Left ventricle myocardium inferior (tissue), 1 donor: ENCODE data around the gene METRNL. TPM values are rescaled to one million over a fixed set of nuclear protein-coding genes. Genes with fewer than 3 reads are reported as not detected.

Source experiments
- DNase-seq: peaks from one replicate; pipeline ENCODE4 v3.0.0-alpha.2; 2020
- H3K27ac ChIP-seq: fragments of 200-600 bp; replicated peaks from 2 replicates; pipeline ENCODE4 v1.8.0; 2021
- H3K27me3 ChIP-seq: fragments of 200-600 bp; 2 replicates; pipeline ENCODE4 v1.8.0; 2021; ENCODE audit warnings: low read depth
- H3K36me3 ChIP-seq: fragments of 200-600 bp; 2 replicates; pipeline ENCODE4 v1.8.0; 2021
- H3K4me1 ChIP-seq: fragments of 200-600 bp; 2 replicates; pipeline ENCODE4 v1.8.0; 2021
- H3K4me3 ChIP-seq: fragments of 200-600 bp; 2 replicates; pipeline ENCODE4 v1.8.0; 2021; ENCODE audit warnings: mild to moderate bottlenecking, moderate library complexity
- H3K9me3 ChIP-seq: fragments of 200-600 bp; replicated peaks from 2 replicates; pipeline ENCODE4 v1.8.0; 2021
- CTCF ChIP-seq: fragments of 200-600 bp; IDR thresholded peaks from 2 replicates; pipeline ENCODE4 v1.8.0; 2021; ENCODE audit warnings: antibody characterized with exemption, mild to moderate bottlenecking, borderline replicate concordance
- intact Hi-C: fragments of 100-400 bp; cut with micrococcal nuclease; formaldehyde crosslinking; loops from one replicate; pipeline ENCODE4 v1.11.0; 2022
- total RNA-seq: library from RNA; stranded (reverse); fragmentation: NEBNext Ultra II Directional; extraction: Animal tissue kit (Norgen Biotek cat#: 25700); gene quantifications from one replicate; pipeline ENCODE4 v1.2.1, GENCODE V29; 2021
- donor health status: DM: no; HTN: yes; CAD: no; lungs with severe emphysema.

METRNL gene
- total RNA-seq, 1 donor from 2014 or later: 75.2 TPM

- Histone ChIP-seq H3K4me3 (no peak overlapping the region), H3K4me1 (peaks cover 55% of the 10 kb centered on the region), H3K36me3 (peaks cover 6% of the 10 kb centered on the region), H3K27ac (peak overlapping the region; percentile 63), H3K9me3 (no peaks in the 10 kb centered on the region), H3K27me3 (peaks cover 24% of the 10 kb centered on the region)
- intact Hi-C loops: no loop called here
- no peak for TF ChIP-seq CTCF
- DNase-seq: no peak
These were observed 21.5 kb downstream of the METRNL start for GRCh38 chr17:83100853-83101391.

DNA sequence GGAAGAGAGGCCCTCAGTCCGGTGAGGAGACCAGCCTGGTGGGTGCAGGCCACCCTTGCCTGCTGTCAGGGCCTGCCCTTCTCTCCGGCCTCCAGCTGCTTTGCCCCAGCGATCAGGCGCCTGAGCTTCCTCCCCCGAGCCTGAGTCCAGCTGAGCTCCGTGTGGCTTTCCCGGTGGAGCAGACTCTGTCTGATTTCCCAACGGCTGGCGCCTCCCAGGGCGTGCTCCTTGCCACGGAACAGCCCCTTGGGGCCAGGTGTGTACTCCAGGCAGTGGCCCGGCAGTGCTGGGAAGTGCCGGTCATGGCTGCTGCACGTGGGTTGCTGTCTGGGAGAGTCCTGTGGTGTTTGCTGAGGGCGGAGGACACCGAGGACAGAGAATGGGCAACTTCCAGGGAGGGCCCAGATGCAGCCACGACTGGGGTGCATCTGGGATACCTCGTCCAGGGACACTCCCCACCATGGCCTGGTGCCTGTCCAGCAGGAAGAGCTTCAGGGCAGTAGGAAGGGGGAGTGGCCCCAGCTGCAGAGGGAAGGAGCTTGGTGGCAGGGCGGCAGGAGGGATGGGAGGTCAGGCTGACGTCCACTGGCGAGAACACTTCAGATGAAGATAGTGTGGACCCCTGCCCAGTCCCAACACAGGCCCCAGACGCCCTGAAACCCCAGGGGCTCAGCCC is 22.5 kb downstream of the METRNL start:
- no peak for DNase-seq
- no peak overlapping the region for H3K4me3 ChIP-seq

DNA sequence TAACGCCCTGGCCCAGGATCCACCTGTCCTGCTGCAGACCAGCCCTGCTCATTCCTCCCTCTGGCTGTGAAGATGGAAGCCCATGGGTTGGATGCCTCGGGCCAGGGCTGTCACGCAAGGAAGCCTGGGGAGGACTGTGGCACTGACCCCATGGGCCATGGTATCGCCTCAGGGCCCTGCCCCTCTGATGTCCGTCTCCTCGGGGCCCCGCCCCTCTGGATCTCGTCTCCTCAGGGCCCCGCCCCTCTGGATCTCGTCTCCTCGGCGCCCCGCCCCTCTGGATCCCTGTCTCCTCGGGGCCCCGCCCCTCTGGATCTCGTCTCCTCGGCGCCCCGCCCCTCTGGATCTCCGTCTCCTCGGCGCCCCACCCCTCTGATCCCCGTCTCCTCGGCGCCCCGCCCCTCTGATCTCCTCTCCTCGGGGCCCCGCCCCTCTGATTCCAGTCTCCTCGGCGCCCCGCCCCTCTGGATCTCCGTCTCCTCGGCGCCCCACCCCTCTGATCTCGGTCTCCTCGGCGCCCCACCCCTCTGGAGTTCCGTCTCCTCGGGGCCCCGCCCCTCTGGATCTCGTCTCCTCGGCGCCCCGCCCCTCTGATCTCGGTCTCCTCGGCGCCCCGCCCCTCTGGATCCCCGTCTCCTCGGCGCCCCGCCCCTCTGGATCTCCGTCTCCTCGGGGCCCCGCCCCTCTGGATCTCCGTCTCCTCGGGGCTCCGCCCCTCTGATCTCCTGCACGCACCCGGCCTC is 24.0 kb downstream of the METRNL start:
- Histone ChIP-seq H3K36me3 (no peaks in the 10 kb centered on the region), H3K9me3 (no peaks in the 10 kb centered on the region), H3K27me3 (peaks cover 20% of the 10 kb centered on the region), H3K4me1 (peaks cover 47% of the 10 kb centered on the region), H3K27ac (no peak overlapping the region), H3K4me3 (no peak overlapping the region)
- TF ChIP-seq CTCF: no peak
- DNase-seq: no peak
- intact Hi-C loops: no loop called here

More for the DNA sequence above, 22.5 kb downstream of the METRNL start:
- no peaks in the 10 kb centered on the region for H3K9me3 ChIP-seq
- TF ChIP-seq CTCF: no peak
- H3K27me3 ChIP-seq: peaks cover 24% of the 10 kb centered on the region
- H3K36me3 ChIP-seq: no peaks in the 10 kb centered on the region
- H3K4me1 ChIP-seq: peaks cover 55% of the 10 kb centered on the region
- peak overlapping the region; percentile 63 for H3K27ac ChIP-seq
- intact Hi-C loops: no loop called here

DNA sequence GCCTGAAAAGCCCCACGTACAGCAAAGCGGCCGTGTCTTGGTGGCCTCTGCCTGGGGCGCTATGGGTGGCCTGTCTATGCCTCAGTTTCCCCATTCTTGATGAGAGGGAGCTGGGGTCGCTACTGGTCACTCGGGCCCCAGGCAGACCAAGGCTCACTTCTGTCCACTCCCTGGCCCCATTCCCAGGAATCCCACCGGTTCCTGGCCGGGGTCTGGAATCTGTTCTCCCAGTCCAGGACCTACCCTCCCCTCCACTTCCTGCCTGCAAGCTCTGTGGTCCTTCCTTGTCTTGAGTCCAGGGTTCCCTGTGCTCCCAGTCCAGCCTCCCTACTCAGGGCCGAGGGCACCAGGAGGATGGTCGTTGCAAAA is 24.5 kb downstream of the METRNL start:
- H3K36me3 ChIP-seq: no peaks in the 10 kb centered on the region
- no peak overlapping the region for H3K27ac ChIP-seq
- no peaks in the 10 kb centered on the region for H3K9me3 ChIP-seq
- H3K4me3 ChIP-seq: no peak overlapping the region
- H3K4me1 ChIP-seq: peaks cover 41% of the 10 kb centered on the region
- H3K27me3 ChIP-seq: peaks cover 15% of the 10 kb centered on the region
- no peak for TF ChIP-seq CTCF
- no peak for DNase-seq
- intact Hi-C loops: no loop called here

DNA sequence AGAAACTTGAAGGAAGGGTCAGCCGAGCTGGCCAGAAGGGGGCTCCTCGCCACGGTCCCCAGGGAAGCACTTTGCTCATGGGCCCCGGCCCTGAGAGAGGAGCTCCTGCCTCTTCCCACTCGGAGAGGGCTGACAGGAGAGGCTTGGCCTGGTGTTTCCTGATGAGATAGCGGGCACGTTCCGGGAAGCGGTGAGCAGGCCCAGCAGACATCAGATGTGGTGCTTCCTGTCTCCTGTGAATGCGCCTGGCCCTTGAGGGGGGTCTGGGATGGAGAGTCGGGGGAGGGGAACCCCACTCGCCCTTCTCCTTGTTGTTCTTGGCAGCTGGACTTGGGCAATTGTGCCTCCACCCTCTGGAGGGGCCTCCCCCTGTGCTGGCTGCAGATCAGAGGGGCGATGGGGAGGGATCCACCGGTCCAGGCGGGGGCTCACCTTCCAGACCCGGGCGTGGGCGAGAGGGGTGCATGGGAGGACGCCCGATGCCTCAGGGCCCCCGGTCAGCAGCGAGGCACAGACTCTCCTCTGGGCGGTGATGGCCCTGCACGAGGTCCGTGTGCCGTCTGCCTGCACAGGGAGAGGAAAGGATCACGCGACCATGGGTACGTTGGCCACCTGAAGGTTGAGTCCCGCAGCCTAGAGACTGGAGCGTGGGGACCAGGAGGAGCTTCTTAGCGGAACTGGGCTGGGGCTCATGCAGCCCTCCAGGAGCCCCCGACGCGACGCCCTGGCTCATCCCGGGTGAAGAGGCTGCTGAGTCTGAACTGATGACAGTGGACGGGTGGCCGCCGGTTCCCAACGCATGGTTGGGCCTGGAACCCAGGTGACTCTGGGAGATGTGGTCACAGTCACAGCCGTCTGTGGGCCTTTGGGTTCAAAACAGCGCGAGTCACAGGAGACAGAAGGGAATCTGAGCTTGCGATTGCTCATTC is 25.4 kb downstream of the METRNL start:
- H3K36me3 ChIP-seq: no peaks in the 10 kb centered on the region
- H3K4me1 ChIP-seq: peaks cover 39% of the 10 kb centered on the region
- TF ChIP-seq CTCF: no peak
- no peaks in the 10 kb centered on the region for H3K9me3 ChIP-seq
- no peak overlapping the region for H3K27ac ChIP-seq
- H3K27me3 ChIP-seq: peaks cover 5% of the 10 kb centered on the region
- H3K4me3 ChIP-seq: no peak overlapping the region
- intact Hi-C loops: no loop called here
- DNase-seq: no peak
